Activated T-cell treated with anti-CD3 and anti-CD28 coated beads for 48 hours (primary cell): ENCODE data around the gene SPAG16.
"Not testable (repeated sequence)": the region's sequence is repeated elsewhere in the genome, so short reads cannot be mapped to it uniquely, and the experiment has no call there.

Source experiments
- DNase-seq: peaks from one replicate; pipeline ENCODE4 v3.0.0-alpha.2; 2020; ENCODE audit warnings: low read depth

Gene SPAG16

GRCh38 chr2:213559053-213559452 lies 274.8 kb downstream of the SPAG16 start:
- no peak for DNase-seq

GRCh38 chr2:213561759-213562158 lies 277.5 kb downstream of the SPAG16 start:
- DNase-seq: no peak

GRCh38 chr2:213562539-213563180 lies 278.4 kb downstream of the SPAG16 start:
- DNase-seq: no peak

GRCh38 chr2:213566846-213567245 lies 282.6 kb downstream of the SPAG16 start:
- DNase-seq: no peak

- no peak for DNase-seq
These were observed 325.4 kb downstream of the SPAG16 start for GRCh38 chr2:213609570-213610170.

GRCh38 chr2:213627054-213627710 lies 342.9 kb downstream of the SPAG16 start:
- DNase-seq: no peak

GRCh38 chr2:213627835-213628460 lies 343.7 kb downstream of the SPAG16 start:
- no peak for DNase-seq

GRCh38 chr2:213640738-213641425 lies 356.6 kb downstream of the SPAG16 start:
- no peak for DNase-seq

- no peak for DNase-seq
These were observed 360.7 kb downstream of the SPAG16 start for GRCh38 chr2:213644926-213645325.

- DNase-seq: no peak
These were observed 364.9 kb downstream of the SPAG16 start for GRCh38 chr2:213649176-213649575.

GRCh38 chr2:213664817-213665216 lies 380.6 kb downstream of the SPAG16 start:
- DNase-seq: no peak

- no peak for DNase-seq
These were observed 385.4 kb downstream of the SPAG16 start for GRCh38 chr2:213669657-213670056.

GRCh38 chr2:213678437-213679218 lies 394.4 kb downstream of the SPAG16 start:
- DNase-seq: no peak

- DNase-seq: no peak
These were observed 395.6 kb downstream of the SPAG16 start for GRCh38 chr2:213679894-213680293.

- DNase-seq: no peak
These were observed 398.0 kb downstream of the SPAG16 start for GRCh38 chr2:213682276-213682675.

GRCh38 chr2:213688133-213688532 lies 403.9 kb downstream of the SPAG16 start:
- no peak for DNase-seq

- DNase-seq: not testable (repeated sequence)
These were observed 404.6 kb downstream of the SPAG16 start for GRCh38 chr2:213688825-213689224.

- DNase-seq: no peak
These were observed 405.3 kb downstream of the SPAG16 start for GRCh38 chr2:213689585-213689984.

GRCh38 chr2:213691351-213691750 lies 407.1 kb downstream of the SPAG16 start:
- DNase-seq: no peak

- DNase-seq: no peak
These were observed 412.2 kb downstream of the SPAG16 start for GRCh38 chr2:213696442-213696841.

- not testable (repeated sequence) for DNase-seq
These were observed 417.1 kb downstream of the SPAG16 start for GRCh38 chr2:213701365-213701764.
